ENCODE data around the gene STK32B. TPM values are rescaled to one million over a fixed set of nuclear protein-coding genes. Genes with fewer than 3 reads are reported as not detected.

STK32B gene
- total RNA-seq, 2 donors from 2014 or later, result 0.09 to 7.3 TPM

DNA sequence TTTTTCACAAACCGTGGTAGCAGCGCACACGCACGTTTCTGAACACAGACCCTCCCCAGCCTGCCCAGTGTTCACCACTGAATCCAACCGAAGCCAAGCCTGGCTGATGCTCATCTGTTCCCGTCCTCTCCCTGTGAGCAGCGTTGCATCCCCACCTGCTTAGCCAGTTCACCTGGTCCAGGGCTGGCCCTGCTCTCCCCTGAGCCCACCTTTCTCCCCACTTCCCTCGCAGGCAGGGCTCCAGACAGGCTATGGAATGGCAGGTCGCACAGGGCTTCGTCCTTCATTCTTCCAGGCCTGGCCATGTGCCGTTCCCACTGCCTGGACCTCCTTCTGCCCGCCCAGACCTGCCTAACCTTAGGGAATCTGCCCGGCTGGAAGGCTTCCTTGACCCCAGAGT lies 410.2 kb downstream of the STK32B start:
- intact Hi-C loops (cut with DNase I), result no loop called here
- no peak overlapping the region for H3K27ac ChIP-seq
- no peak overlapping the region for H3K4me3 ChIP-seq
- H3K9me3 ChIP-seq, result no peaks in the 10 kb centered on the region
- 76% methylated on average over 13 of the region's 13 CpGs for WGBS
- DNase-seq (ENCODE audit: low spot score), result no peak
- H3K27me3 ChIP-seq (replicated peaks; ENCODE audit: insufficient read depth), result peaks cover 5% of the 10 kb centered on the region
- no peaks in the 10 kb centered on the region for H3K36me3 ChIP-seq
- H3K4me1 ChIP-seq (replicated peaks), result no peaks in the 10 kb centered on the region
- TF ChIP-seq POLR2AphosphoS5 (IDR thresholded peaks at IDR 0.05) (no peak), POLR2A (IDR thresholded peaks at IDR 0.05) (no peak)
- TF ChIP-seq, protein P1, sequence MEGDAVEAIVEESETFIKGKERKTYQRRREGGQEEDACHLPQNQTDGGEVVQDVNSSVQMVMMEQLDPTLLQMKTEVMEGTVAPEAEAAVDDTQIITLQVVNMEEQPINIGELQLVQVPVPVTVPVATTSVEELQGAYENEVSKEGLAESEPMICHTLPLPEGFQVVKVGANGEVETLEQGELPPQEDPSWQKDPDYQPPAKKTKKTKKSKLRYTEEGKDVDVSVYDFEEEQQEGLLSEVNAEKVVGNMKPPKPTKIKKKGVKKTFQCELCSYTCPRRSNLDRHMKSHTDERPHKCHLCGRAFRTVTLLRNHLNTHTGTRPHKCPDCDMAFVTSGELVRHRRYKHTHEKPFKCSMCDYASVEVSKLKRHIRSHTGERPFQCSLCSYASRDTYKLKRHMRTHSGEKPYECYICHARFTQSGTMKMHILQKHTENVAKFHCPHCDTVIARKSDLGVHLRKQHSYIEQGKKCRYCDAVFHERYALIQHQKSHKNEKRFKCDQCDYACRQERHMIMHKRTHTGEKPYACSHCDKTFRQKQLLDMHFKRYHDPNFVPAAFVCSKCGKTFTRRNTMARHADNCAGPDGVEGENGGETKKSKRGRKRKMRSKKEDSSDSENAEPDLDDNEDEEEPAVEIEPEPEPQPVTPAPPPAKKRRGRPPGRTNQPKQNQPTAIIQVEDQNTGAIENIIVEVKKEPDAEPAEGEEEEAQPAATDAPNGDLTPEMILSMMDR (IDR thresholded peaks at IDR 0.05), result no peak

- intact Hi-C loops (cut with DNase I), result no loop called here
- Histone ChIP-seq H3K27me3 (replicated peaks; ENCODE audit: insufficient read depth) (peaks cover 5% of the 10 kb centered on the region), H3K4me3 (no peak overlapping the region), H3K9me3 (no peaks in the 10 kb centered on the region), H3K27ac (no peak overlapping the region), H3K4me1 (replicated peaks) (no peaks in the 10 kb centered on the region), H3K36me3 (no peaks in the 10 kb centered on the region)
- DNase-seq (ENCODE audit: low spot score), result no peak
- 82% methylated on average over 7 of the region's 7 CpGs for WGBS
- TF ChIP-seq POLR2AphosphoS5 (IDR thresholded peaks at IDR 0.05) (no peak), POLR2A (IDR thresholded peaks at IDR 0.05) (no peak)
- TF ChIP-seq, protein P1 (IDR thresholded peaks at IDR 0.05), result no peak
These were observed 411.1 kb downstream of the STK32B start for GRCh38 chr4:5462254-5462835.

- H3K27me3 ChIP-seq (replicated peaks; ENCODE audit: insufficient read depth), result peaks cover 5% of the 10 kb centered on the region
- H3K4me1 ChIP-seq (replicated peaks), result no peaks in the 10 kb centered on the region
- H3K36me3 ChIP-seq, result no peaks in the 10 kb centered on the region
- H3K4me3 ChIP-seq, result no peak overlapping the region
- intact Hi-C loops (cut with DNase I), result no loop called here
- no peak overlapping the region for H3K27ac ChIP-seq
- H3K9me3 ChIP-seq, result no peaks in the 10 kb centered on the region
- no peak for DNase-seq (ENCODE audit: low spot score)
- 84% methylated on average over 14 of the region's 14 CpGs for WGBS
- TF ChIP-seq, protein P1 (IDR thresholded peaks at IDR 0.05), result no peak
- no peak for TF ChIP-seq POLR2AphosphoS5 (IDR thresholded peaks at IDR 0.05)
- TF ChIP-seq POLR2A (IDR thresholded peaks at IDR 0.05), result no peak
These were observed 411.6 kb downstream of the STK32B start for GRCh38 chr4:5462896-5463295.

GRCh38 chr4:5463361-5463760 lies 412.1 kb downstream of the STK32B start:
- H3K4me3 ChIP-seq, result no peak overlapping the region
- no peaks in the 10 kb centered on the region for H3K36me3 ChIP-seq
- WGBS, result 90% methylated on average over 1 of the region's 1 CpG
- H3K9me3 ChIP-seq, result no peaks in the 10 kb centered on the region
- intact Hi-C loops (cut with DNase I), result no loop called here
- no peaks in the 10 kb centered on the region for H3K4me1 ChIP-seq (replicated peaks)
- no peak overlapping the region for H3K27ac ChIP-seq
- H3K27me3 ChIP-seq (replicated peaks; ENCODE audit: insufficient read depth), result peaks cover 5% of the 10 kb centered on the region
- no peak for DNase-seq (ENCODE audit: low spot score)
- no peak for TF ChIP-seq POLR2A (IDR thresholded peaks at IDR 0.05)
- no peak for TF ChIP-seq POLR2AphosphoS5 (IDR thresholded peaks at IDR 0.05)
- TF ChIP-seq, protein P1 (IDR thresholded peaks at IDR 0.05), result no peak

- H3K27me3 ChIP-seq (replicated peaks; ENCODE audit: insufficient read depth), result peaks cover 5% of the 10 kb centered on the region
- H3K9me3 ChIP-seq, result no peaks in the 10 kb centered on the region
- 68% methylated on average over 15 of the region's 15 CpGs for WGBS
- no peak for TF ChIP-seq POLR2AphosphoS5 (IDR thresholded peaks at IDR 0.05)
- TF ChIP-seq, protein P1 (IDR thresholded peaks at IDR 0.05), result no peak
- DNase-seq (ENCODE audit: low spot score), result no peak
- H3K27ac ChIP-seq, result no peak overlapping the region
- intact Hi-C loops (cut with DNase I), result no loop called here
- no peaks in the 10 kb centered on the region for H3K4me1 ChIP-seq (replicated peaks)
- no peak overlapping the region for H3K4me3 ChIP-seq
- no peaks in the 10 kb centered on the region for H3K36me3 ChIP-seq
These were observed 412.8 kb downstream of the STK32B start for GRCh38 chr4:5463936-5464650.
